Activated T-cell treated with anti-CD3 and anti-CD28 coated beads for 4 hours (primary cell): Measurements from ENCODE around the gene SMPDL3B.
A peak's percentile ranks its signal among the peaks of the same experiment; 100 is the strongest.
"Not testable (repeated sequence)": the region's sequence is repeated elsewhere in the genome, so short reads cannot be mapped to it uniquely, and the experiment has no call there.

Experiments used
- DNase-seq: peaks from one replicate; pipeline ENCODE4 v3.0.0-alpha.2; 2020

SMPDL3B gene

GRCh38 chr1:27971674-27972073 lies 36.9 kb downstream of the SMPDL3B start:
- DNase-seq: no peak

GRCh38 chr1:27972141-27972540 lies 37.3 kb downstream of the SMPDL3B start:
- DNase-seq: no peak

DNA sequence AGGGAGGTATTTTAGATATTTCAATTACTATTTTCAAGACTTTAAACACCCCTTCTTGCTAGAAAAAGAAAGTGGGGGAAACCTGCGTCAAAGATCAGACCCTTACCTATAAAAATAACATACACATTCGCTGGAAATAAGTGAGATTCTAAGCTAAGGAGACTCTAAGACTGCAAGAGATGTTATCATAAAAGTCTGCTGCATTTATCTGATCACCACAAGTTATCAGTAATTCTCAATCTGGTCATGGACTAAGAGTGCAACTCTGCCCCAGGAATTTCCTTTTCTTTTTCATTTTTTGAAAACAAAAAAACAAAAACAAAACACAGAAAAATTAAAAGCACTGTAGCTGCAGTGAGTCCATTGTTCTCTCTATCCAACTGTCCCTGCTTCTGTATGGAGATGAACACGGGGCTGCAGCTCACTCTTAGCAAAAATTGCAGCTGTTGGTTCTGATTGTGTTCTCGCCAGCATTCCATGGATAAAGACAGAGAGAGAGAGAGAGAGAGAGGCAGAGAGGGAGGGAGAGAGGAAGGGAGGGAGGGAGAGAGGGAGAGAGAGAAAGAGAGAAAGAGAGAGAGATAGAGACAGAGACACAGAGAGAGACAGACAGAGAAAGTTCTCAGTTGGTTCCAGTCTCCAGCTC lies 39.1 kb downstream of the SMPDL3B start:
- DNase-seq: no peak

DNA sequence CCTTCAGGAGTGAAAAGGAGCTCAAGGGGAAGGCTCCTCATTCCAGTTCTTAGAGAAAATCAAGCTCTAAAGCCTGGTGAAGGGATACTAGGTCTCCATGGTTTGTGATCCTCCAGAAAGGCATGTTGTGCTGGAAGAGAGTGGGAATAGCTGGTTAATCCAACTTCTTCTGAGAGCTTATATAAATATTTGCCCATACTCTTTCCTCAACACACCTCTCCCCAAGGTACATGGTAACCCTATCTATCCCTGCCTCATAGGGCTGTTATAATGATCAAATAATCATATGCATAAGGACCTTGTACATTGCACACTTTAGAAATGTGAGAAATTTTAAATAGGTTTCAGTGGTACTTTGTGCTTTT lies 39.6 kb downstream of the SMPDL3B start:
- DNase-seq: no peak

GRCh38 chr1:27979151-27979858 lies 44.5 kb downstream of the SMPDL3B start:
- no peak for DNase-seq

DNA sequence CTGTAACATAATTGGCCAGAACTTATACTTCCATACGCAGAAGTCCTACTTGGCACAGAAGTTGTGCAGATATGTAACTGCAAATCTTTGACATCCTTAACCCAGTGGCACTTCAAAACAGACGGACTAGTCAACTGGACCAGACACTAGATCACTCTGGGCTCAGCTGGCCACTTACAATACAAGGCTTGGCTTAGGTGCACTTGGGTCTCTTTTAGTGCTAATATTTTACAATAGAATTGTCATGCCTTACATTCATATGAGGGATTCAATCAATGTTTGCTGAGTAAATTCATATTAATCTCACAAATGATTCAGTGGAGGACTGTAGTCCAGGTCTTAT lies 45.0 kb downstream of the SMPDL3B start:
- DNase-seq: no peak

GRCh38 chr1:27980216-27980845 lies 45.5 kb downstream of the SMPDL3B start:
- no peak for DNase-seq

GRCh38 chr1:27981145-27981544 lies 46.3 kb downstream of the SMPDL3B start:
- DNase-seq: no peak

GRCh38 chr1:27990920-27991537 lies 56.2 kb downstream of the SMPDL3B start:
- DNase-seq: no peak

DNA sequence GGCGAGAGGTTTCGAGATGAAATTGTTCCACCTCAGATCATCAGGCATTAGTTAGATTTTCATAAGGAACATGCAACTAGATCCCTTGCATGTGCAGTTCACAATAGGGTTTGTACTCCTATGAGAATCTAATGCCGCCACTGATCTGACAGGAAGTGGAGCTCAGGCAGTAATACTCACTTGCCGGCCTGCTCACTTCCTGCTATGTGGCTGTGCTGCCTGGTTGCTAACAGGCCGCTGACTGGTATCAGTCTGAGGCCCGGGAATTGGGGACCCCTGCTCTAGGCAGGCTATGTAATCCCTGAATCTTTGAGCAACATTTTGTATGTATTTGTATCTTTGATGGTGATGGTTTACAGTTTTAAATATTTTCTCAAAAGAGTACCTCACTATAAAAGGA lies 57.5 kb downstream of the SMPDL3B start:
- peak; percentile 26 for DNase-seq

GRCh38 chr1:27993241-27993640 lies 58.4 kb downstream of the SMPDL3B start:
- DNase-seq: peak; percentile 23

DNA sequence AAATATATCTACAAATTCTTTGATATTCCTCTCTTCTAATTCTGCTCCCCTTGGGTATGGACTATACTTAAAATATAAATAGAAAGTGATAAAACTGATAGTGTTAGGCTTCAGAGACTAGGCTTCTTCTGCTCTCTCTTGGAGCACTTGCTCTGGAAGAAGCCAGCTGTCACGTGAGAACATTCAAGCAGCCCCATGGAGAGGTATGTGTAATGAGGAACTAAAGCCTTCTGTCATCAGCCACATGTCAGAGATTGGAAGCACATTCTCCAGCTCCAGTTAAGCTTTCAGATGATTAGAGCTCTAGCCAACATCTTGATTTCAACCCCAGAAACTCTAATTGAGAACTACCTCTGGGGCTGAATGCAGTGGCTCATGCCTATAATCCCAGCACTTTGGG lies 59.3 kb downstream of the SMPDL3B start:
- DNase-seq: no peak

DNA sequence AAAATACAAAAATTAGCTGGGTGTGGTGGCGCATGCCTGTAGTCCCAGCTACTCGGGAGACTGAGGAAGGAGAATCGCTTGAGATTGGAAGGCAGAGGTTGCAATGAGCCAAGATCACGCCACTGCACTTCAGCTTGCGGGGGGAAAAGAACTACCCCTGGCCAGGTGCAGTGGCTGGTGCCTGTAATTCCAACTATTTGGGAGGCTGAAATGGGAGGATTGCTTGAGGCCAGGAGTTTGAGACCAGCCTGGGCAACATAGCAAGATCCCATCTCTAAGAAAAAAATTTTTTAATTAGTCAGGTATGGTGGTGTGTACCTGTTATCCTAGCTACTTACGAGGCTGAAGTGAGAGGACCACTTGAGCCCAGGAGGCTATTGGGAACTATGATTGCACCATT lies 59.7 kb downstream of the SMPDL3B start:
- DNase-seq: not testable (repeated sequence)

- no peak for DNase-seq
Observed at GRCh38 chr1:27999055-27999454, 64.3 kb downstream of the SMPDL3B start.

- no peak for DNase-seq
Observed at GRCh38 chr1:28002600-28002999, 67.8 kb downstream of the SMPDL3B start.

- not testable (repeated sequence) for DNase-seq
Observed at GRCh38 chr1:28003117-28003516, 68.3 kb downstream of the SMPDL3B start.
